Stimulated activated memory B cell treated with anti-CD40 and anti-IgM and Interleukin-4, amounts not matched to agents 10 μg/mL and 1 μg/mL and 100 μg/mL, for 72 hours (primary cell): Measurements from ENCODE around the gene KLHDC8A.

Source experiments
- ATAC-seq: fragments of 150-1000 bp; cut with Tn5 transposase; 2 replicates; pipeline ENCODE4 v1.10.0; 2021
- H3K27ac Mint-ChIP-seq: one replicate; pipeline ENCODE4 v1.8.0; 2022; ENCODE audit warnings: mild to moderate bottlenecking, mixed read lengths
- H3K27me3 Mint-ChIP-seq: one replicate; pipeline ENCODE4 v1.8.0; 2022; ENCODE audit warnings: mixed read lengths
- H3K36me3 Mint-ChIP-seq: one replicate; pipeline ENCODE4 v1.8.0; 2022; ENCODE audit warnings: mixed read lengths
- H3K4me1 Mint-ChIP-seq: one replicate; pipeline ENCODE4 v1.8.0; 2022; ENCODE audit warnings: mixed read lengths
- H3K4me3 Mint-ChIP-seq: one replicate; pipeline ENCODE4 v1.8.0; 2022; ENCODE audit warnings: mild to moderate bottlenecking, moderate library complexity, mixed read lengths
- H3K9me3 Mint-ChIP-seq: one replicate; pipeline ENCODE4 v1.8.0; 2022; ENCODE audit warnings: mixed read lengths

The KLHDC8A gene

DNA sequence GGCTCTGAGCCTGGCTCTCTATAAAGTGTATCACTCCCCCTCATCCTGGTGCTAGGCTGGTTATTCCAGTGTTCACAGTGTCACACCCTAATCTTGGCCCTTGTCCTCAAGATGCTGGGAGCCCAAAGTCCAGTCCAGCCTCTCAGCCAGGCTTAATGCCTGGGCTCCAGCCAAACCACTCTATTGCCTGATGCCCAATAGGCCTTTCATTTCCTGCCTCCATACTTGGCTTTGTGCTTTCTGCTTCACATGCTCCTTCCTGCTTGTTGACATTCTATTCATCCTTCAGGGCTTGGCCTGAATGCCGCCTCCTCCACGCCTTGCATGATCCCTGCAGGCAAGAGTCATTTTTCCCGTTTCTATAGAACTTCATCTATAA is 1.7 kb downstream of the KLHDC8A start:
- peaks cover 19% of the 10 kb centered on the region for H3K4me1 Mint-ChIP-seq
- H3K27me3 Mint-ChIP-seq: peaks cover 38% of the 10 kb centered on the region
- no peaks in the 10 kb centered on the region for H3K9me3 Mint-ChIP-seq
- no peak overlapping the region for H3K4me3 Mint-ChIP-seq
- H3K27ac Mint-ChIP-seq: no peak overlapping the region
- ATAC-seq: no peak
- no peaks in the 10 kb centered on the region for H3K36me3 Mint-ChIP-seq

DNA sequence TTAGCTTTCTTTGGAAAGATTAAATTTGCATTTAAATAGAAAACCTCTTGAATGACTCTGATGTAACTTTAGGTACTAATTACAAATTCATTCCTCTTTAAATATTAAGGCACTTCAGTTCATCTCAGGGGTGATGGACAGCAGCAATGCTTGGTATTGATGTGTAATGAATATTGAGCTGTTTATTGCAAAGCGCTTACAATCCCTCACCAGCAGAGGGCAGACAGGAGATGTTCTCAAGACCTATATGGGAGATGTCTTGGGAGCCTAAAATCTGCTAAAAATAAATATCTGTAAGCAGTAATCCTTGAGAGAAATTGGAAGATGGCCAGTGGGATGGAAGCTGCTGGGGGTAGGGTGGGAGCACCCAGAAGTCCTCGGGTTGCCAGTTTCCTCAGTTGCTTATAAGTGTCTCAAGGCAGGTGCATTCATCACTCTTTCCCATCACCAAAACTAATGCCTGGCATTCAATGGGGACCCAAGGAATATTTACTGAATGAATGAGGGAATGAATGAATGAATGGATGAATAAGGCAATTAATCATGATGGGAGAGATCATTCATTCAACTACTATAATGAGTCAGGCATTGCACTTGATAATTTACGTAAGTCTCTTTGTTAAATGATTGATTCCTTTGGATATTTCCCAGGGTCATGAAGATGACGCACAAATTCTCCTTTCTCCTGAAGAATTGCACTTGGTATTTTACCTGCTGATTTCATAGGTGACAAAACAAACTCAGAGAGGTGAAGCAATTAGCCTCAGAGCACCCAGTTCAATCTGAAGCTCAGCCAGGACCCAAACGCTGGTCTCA is 2.3 kb downstream of the KLHDC8A start:
- Mint-ChIP-seq H3K27me3 (peaks cover 38% of the 10 kb centered on the region), H3K4me3 (no peak overlapping the region), H3K36me3 (no peaks in the 10 kb centered on the region), H3K4me1 (peaks cover 25% of the 10 kb centered on the region), H3K27ac (no peak overlapping the region), H3K9me3 (no peaks in the 10 kb centered on the region)
- ATAC-seq: no peak

DNA sequence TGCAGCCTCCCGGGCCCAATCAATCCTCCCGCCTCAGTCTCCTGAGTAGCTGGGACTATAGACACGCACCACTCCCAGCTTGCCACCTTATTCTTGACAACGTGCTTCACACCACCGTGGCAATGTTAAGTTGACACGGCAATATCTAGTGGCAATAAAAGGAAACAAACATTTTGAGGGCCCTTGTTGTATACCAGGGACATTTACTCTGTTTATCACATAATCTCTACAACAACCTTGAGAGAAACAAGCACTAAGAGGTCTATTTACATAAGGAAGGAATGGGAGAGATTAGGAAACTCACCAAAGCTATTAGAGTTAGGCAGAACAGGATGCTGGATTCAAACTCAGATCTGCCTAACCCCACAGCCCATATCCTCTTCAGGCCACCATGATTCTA is 3.1 kb downstream of the KLHDC8A start:
- Mint-ChIP-seq H3K4me3 (no peak overlapping the region), H3K36me3 (no peaks in the 10 kb centered on the region), H3K27ac (no peak overlapping the region), H3K9me3 (no peaks in the 10 kb centered on the region), H3K27me3 (peaks cover 33% of the 10 kb centered on the region), H3K4me1 (peaks cover 34% of the 10 kb centered on the region)
- ATAC-seq: no peak

DNA sequence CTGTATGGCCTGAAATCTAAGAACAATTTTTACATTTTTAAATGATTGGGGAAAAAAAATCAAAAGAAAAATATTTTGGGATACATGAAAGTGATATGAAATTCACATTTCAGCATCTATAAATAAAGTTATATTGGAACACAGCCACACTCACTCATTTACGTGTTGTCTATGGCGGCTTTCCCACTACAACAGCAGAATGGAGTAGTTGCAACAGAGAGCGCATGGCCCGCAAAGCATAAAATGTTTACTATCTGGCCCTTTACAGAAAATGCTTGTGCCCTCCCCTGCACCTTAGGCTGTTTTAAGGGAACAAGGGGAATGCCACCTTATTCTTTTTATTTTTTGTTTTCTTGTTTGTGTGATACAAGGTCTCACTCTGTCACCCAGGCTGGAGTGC is 3.5 kb downstream of the KLHDC8A start:
- H3K4me3 Mint-ChIP-seq: no peak overlapping the region
- no peaks in the 10 kb centered on the region for H3K36me3 Mint-ChIP-seq
- no peak overlapping the region for H3K27ac Mint-ChIP-seq
- no peak for ATAC-seq
- H3K4me1 Mint-ChIP-seq: peaks cover 38% of the 10 kb centered on the region
- peaks cover 29% of the 10 kb centered on the region for H3K27me3 Mint-ChIP-seq
- no peaks in the 10 kb centered on the region for H3K9me3 Mint-ChIP-seq

DNA sequence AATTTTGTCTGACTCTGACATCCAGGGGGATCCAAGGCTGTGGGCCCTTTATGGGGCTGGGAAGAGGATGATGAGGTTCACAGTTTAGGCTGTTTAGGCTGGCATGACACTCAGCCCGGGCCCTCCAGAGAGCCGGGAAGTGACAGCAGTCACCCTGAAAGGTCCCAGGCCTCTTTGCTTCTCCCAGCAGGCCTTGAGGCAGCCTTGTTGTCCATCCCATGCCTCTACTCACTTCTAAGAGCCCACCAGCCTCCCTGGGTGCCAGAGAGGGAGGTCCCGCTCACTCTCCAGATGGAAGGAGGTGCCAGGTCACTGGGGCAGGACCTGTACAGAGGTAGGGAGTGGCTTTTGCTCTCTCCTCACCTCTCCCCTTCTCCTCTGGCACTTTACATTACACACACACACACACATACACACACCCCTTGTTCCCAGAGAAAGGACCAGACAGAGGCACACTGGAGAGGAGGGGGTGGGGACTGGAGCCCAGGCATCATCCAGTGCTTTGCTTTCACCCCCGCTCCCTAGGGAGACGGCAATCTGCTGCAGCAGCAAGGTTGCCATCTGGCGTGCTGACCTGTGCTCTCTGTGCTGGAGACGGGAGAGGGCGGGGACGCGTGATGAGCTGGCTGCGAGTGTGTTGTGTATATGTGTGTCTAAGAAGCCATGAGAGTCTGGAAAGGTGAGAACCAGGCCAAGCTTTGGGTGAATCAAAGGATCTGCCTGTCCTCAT is 4.6 kb downstream of the KLHDC8A start:
- peaks cover 44% of the 10 kb centered on the region for H3K4me1 Mint-ChIP-seq
- H3K9me3 Mint-ChIP-seq: no peaks in the 10 kb centered on the region
- ATAC-seq: no peak
- peaks cover 19% of the 10 kb centered on the region for H3K27me3 Mint-ChIP-seq
- H3K36me3 Mint-ChIP-seq: no peaks in the 10 kb centered on the region
- no peak overlapping the region for H3K27ac Mint-ChIP-seq
- no peak overlapping the region for H3K4me3 Mint-ChIP-seq

DNA sequence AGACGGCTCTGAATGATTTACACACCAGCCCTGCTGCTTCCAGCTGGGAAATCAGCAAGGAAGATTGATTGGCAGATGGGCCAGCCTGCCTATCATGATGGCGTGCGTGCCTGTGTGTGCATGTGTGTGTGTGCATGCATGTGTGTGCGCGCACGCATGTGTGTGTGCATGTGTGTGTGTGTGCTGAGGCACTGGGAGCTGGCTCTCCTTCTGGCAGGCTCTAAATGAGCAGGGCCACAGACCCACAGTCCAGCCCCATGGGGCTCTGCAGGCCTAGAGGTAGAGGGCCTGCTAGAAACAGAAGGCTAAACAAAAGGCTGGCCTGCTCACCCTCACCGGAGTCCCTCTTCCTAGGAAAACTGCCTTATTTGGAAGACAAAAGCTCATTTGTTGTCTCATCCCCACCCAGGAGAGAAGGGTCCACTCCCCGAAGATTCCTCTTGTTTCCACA is 6.0 kb downstream of the KLHDC8A start:
- Mint-ChIP-seq H3K27ac (no peak overlapping the region), H3K4me3 (no peak overlapping the region), H3K27me3 (peaks cover 9% of the 10 kb centered on the region), H3K9me3 (no peaks in the 10 kb centered on the region), H3K4me1 (peaks cover 36% of the 10 kb centered on the region), H3K36me3 (no peaks in the 10 kb centered on the region)
- no peak for ATAC-seq

DNA sequence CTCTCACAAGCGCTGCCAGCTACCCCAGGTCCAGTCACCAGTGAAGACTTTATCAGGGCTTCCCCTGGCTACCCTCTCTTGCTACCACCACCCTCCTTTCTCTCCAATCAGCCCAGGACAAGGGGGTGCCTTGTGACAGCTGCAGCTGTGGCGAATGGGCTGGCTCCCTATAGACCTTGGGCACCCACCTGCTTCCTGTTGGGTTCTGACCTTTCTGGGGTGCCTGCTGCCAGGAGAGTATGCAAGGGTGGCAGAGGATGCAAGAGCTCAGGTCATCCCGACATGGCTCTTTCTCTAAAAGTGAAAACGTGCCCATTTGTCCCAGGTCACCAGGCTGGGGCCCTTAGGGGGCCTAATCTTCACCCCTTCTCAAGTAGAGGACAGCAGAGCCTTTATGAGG is 6.6 kb downstream of the KLHDC8A start:
- Mint-ChIP-seq H3K27ac (peak overlapping the region; percentile 43), H3K36me3 (no peaks in the 10 kb centered on the region), H3K4me3 (no peak overlapping the region), H3K9me3 (no peaks in the 10 kb centered on the region), H3K27me3 (peaks cover 15% of the 10 kb centered on the region), H3K4me1 (peaks cover 36% of the 10 kb centered on the region)
- ATAC-seq: peak; percentile 65

DNA sequence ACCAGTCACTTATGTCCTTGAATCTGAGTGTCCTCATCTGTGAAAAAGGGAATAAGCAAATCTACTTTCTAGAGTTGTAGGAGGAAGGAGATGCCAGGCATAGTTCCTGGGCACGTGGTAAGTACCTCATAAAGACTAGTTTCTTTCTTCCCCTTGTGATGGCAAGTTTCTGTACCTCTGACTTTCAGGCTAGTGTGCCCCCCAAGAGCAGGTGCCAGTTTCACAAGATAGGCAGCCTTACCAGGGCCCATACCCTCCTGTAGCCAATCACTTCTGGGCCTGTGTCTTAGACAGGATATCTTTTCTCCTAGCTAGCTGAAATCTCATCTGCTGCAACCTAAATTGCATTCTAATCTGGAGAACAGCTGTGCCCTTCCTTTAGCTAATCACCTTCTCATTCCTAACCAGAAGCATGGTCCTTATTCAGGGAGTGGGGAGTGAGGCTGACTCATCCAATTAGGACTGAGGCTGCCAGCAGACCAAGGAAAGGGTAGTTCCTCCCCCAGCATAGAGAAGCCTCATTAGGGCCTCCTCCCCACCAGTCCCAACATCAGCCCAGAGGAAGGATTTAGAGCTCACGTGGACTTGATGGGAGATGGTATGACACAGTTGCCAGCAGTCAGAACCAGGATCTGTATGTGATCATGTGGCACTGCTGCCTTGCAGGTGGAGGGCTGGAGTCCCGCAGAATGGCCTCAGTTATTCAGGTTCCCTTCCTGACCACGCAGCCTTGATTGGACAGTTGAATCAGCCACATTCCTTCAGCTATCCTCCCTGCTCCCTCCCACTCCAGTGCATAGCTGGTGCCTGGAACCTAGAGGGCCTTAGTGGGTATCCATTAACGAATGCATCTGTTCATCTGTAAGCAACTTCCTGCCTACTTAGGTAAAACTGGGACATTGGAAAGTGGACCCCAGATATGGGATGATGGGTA is 7.9 kb downstream of the KLHDC8A start:
- peak; percentile 64 for ATAC-seq
- H3K4me3 Mint-ChIP-seq: peak overlapping the region; percentile 18
- no peaks in the 10 kb centered on the region for H3K36me3 Mint-ChIP-seq
- no peak overlapping the region for H3K27ac Mint-ChIP-seq
- H3K4me1 Mint-ChIP-seq: peaks cover 40% of the 10 kb centered on the region
- no peaks in the 10 kb centered on the region for H3K9me3 Mint-ChIP-seq
- peaks cover 23% of the 10 kb centered on the region for H3K27me3 Mint-ChIP-seq

DNA sequence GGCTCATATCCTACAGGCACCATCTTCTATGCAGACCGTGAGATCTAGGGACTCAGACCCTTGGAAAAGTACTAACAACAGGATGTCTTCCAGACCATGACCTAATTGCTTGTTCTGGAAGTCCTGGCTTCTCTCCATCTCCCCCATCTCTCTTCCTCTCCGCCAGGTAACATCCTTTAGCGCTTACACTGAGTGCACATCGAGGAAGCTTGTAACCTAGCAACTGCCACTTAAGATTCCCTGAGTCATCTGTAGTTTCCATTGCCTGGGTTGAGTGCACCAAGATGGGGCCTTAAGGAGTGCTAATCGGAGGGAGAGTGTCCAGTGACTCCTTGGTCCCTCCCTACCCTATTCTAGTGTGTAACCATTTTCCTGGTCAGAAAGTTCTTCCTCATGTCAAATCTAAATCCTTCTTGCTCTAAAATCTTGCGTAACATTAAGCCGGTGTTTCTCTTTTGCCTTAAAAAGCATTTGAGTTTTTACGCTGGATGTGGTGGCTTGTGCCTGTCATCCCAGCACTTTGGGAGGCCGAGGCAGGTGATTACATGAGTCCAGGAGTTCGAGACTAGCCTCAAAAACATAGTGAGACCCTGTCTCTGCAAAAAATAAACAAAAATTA is 9.7 kb downstream of the KLHDC8A start:
- no peak overlapping the region for H3K27ac Mint-ChIP-seq
- H3K27me3 Mint-ChIP-seq: peaks cover 35% of the 10 kb centered on the region
- ATAC-seq: no peak
- no peak overlapping the region for H3K4me3 Mint-ChIP-seq
- H3K4me1 Mint-ChIP-seq: peaks cover 52% of the 10 kb centered on the region
- H3K9me3 Mint-ChIP-seq: no peaks in the 10 kb centered on the region
- H3K36me3 Mint-ChIP-seq: no peaks in the 10 kb centered on the region

DNA sequence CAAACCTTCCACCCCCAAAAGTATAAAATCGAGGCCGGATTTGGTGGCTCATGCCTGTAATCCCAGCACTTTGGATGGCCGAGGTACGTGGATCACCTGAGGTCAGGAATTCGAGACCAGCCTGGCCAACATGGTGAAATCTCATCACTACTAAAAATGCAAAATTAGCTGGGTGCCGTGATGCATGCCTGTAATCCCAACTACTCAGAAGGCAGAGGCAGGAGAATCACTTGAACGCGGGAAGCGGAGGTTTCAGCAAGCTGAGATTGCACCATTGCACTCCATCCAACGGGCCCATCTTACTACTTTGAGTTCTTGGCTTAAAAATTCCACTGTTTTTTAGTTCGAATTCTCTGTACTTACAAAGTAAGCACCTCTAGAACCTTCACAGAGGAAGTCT is 11.0 kb downstream of the KLHDC8A start:
- H3K27me3 Mint-ChIP-seq: peaks cover 36% of the 10 kb centered on the region
- H3K4me1 Mint-ChIP-seq: peaks cover 61% of the 10 kb centered on the region
- no peak for ATAC-seq
- H3K36me3 Mint-ChIP-seq: no peaks in the 10 kb centered on the region
- H3K4me3 Mint-ChIP-seq: no peak overlapping the region
- H3K9me3 Mint-ChIP-seq: no peaks in the 10 kb centered on the region
- H3K27ac Mint-ChIP-seq: no peak overlapping the region

DNA sequence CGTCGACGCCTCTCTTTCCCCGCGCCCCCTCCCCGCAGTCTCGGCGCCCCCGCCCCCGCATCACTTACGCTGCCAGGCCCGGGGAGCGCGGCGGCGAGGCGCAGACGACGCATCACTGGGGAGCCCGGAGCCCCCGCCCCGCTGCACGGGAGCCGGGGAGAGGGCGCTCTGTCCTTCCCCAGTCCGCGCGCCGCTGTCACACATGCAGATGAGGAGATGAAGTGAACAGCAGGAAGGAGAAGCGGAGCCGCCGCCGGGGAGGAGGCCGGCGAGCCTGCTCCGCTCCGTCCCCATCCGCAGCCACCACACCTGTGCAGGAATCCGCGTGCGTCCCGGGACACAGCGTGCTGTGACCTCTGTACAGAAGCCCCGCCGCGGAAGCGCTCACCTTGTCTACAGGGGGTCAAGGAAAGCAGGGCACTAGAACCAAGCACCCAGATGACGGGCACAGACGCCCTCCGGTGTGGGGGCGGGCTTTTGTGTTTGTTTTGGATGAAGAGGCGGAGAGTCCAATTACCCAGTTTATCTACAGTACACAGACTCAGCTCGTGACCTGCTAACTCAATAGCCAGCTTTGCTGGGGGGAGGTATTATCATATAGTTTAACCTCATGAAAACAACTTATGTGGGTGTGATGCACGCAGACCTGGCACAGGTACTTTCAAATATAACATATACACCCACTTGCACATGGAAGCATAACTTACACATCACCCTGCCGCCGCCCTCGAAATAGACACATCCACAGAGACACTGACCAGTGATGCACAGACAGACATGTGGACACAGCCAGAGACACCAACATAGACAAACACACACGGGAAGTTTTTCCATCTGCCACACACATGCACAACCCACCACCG is 12.4 kb downstream of the KLHDC8A start:
- Mint-ChIP-seq H3K9me3 (no peaks in the 10 kb centered on the region), H3K27ac (no peak overlapping the region), H3K4me3 (peak overlapping the region; percentile 72), H3K36me3 (no peaks in the 10 kb centered on the region), H3K27me3 (peaks cover 36% of the 10 kb centered on the region), H3K4me1 (peaks cover 58% of the 10 kb centered on the region)
- peak; percentile 52 for ATAC-seq

DNA sequence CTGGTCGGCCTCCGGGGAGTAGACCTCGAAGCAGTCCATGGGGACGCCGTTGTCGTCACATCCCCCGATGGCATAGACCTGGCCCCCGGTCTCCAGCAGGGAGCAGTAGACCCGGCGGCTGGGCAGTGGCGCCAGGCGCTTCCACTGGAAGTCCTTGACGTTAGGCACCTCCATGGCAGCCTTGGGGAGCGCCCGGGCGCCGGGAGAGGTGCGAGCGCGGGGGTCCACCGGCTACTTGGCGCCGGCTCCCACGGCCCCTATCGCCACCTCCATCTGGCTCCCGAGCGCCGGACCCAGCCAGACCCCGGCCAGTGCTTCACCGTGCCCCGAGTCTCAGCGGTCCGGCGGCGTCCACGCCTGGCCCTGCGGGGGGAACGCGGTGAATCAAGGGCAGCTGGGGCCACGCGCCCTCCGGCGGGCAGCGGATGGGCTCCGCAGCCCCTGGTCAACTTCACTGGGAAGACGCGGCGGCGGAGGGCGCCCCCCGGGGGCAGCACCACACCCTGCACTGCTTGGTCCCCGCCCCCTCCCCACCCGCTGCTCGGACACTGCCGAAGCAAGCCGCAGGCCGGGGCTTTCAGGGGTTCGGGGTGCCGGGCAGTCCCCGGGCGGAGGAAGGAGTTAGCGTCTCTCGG is 13.2 kb downstream of the KLHDC8A start:
- ATAC-seq: no peak
- H3K27ac Mint-ChIP-seq: no peak overlapping the region
- H3K9me3 Mint-ChIP-seq: no peaks in the 10 kb centered on the region
- H3K36me3 Mint-ChIP-seq: no peaks in the 10 kb centered on the region
- H3K4me3 Mint-ChIP-seq: peak overlapping the region; percentile 72
- H3K4me1 Mint-ChIP-seq: peaks cover 58% of the 10 kb centered on the region
- H3K27me3 Mint-ChIP-seq: peaks cover 36% of the 10 kb centered on the region

DNA sequence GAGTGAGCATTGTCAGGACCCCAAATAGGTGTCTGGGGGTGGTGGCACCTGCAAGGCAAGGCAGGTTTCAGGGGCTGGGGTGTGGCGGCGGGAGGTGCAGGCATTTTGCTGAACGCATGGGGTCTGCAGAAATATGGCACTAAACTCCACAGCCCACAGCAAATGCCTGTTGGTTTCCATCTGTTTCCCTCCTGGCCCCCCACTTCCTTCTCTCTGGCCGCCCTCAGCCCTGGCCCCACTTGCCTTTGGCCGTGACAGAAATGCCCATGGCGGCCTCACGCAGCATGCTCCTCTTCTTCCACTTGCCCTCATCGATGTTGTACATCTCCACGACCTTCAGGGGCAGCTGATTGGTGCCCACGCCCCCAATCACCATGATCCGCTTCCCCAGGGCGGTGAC is 13.7 kb downstream of the KLHDC8A start:
- ATAC-seq: no peak
- Mint-ChIP-seq H3K36me3 (no peaks in the 10 kb centered on the region), H3K4me1 (peaks cover 53% of the 10 kb centered on the region), H3K4me3 (peak overlapping the region; percentile 25), H3K27me3 (peaks cover 36% of the 10 kb centered on the region), H3K9me3 (no peaks in the 10 kb centered on the region), H3K27ac (no peak overlapping the region)

DNA sequence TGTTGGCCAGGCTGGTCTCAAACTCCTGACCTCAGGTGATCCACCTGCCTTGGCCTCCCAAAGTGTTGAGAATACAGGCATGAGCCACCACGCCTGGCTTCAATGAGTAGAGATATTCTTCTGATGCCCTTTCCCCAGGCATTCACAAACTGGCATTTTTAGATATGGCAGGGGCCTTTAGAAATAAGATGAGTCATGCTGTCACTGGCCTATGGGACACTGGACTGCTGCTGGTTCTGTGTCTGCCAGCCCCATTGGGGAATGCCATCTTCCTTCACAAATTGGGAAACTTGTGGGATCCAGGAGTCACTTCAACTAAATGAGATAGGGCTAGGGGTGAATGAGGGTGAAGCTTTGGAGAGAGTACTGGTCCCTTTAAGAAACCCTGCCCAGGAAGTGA is 16.0 kb downstream of the KLHDC8A start:
- Mint-ChIP-seq H3K27ac (no peak overlapping the region), H3K4me3 (no peak overlapping the region), H3K27me3 (peaks cover 32% of the 10 kb centered on the region), H3K9me3 (no peaks in the 10 kb centered on the region), H3K36me3 (no peaks in the 10 kb centered on the region), H3K4me1 (peaks cover 50% of the 10 kb centered on the region)
- ATAC-seq: no peak
